K562 (cell line): ENCODE data around the gene OR51V1. TPM values are rescaled to one million over a fixed set of nuclear protein-coding genes. Genes with fewer than 3 reads are reported as not detected.

Source experiments
- AFF1 ChIP-seq, 2 experiments: fragments of 450-650 bp; IDR thresholded peaks; 2 replicates each; pipeline ENCODE4 v1.6.1; 2018; ENCODE audit warnings: mild to moderate bottlenecking in 2 of 2, low read depth in 1 of 2; ENCODE audit not compliant: partially characterized antibody in 2 of 2
- ATF7 ChIP-seq: fragments of 450-650 bp; IDR thresholded peaks from 2 replicates; pipeline ENCODE4 v1.7.1; 2014; ENCODE audit warnings: mild to moderate bottlenecking, moderate library complexity
- C11orf30 ChIP-seq: fragments of 450-650 bp; IDR thresholded peaks from 2 replicates; pipeline ENCODE4 v1.6.1; 2016; ENCODE audit warnings: low read depth, mild to moderate bottlenecking
- EWSR1 ChIP-seq: fragments of 450-650 bp; IDR thresholded peaks from 2 replicates; pipeline ENCODE4 v1.6.1; 2018; ENCODE audit warnings: borderline replicate concordance, mild to moderate bottlenecking, low read depth, moderate library complexity; ENCODE audit not compliant: partially characterized antibody
- JUN ChIP-seq, 2 experiments: sonication (generic) in 1 of 2; formaldehyde crosslinking in 1 of 2; IDR thresholded peaks; 2 replicates each; pipeline versions ENCODE4 v1.6.1 to v1.8.0; 2012 to 2022; ENCODE audit warnings: borderline replicate concordance in 2 of 2, mild to moderate bottlenecking in 2 of 2, improper control_type of control experiment in 1 of 2, low read depth in 1 of 2, low read length in 1 of 2, missing genetic modification reagents in 1 of 2
- NUFIP1 ChIP-seq: fragments of 450-650 bp; IDR thresholded peaks from 2 replicates; pipeline ENCODE4 v1.6.1; 2018; ENCODE audit not compliant: partially characterized antibody
- POLR2AphosphoS5 ChIP-seq: IDR thresholded peaks from 2 replicates; pipeline ENCODE4 v1.6.1; 2011; ENCODE audit warnings: mild to moderate bottlenecking, low read depth, low read length, moderate library complexity; ENCODE audit not compliant: control insufficient read depth, insufficient read depth
- POLR2G ChIP-seq: fragments of 200-400 bp; formaldehyde crosslinking; IDR thresholded peaks from 2 replicates; pipeline ENCODE4 v1.6.1; 2017; ENCODE audit warnings: low read depth, mild to moderate bottlenecking, antibody characterized with exemption, low read length, moderate library complexity
- RNF2 ChIP-seq: sonication (generic); IDR thresholded peaks from 2 replicates; pipeline ENCODE4 v1.6.1; 2016
- SIN3A ChIP-seq, 2 experiments: fragments of 150-350 bp in 1 of 2; IDR thresholded peaks; 2 replicates each; pipeline ENCODE4 v1.6.1; 2011 to 2016; ENCODE audit warnings: borderline replicate concordance in 2 of 2, low read depth in 2 of 2, low read length in 2 of 2, mild to moderate bottlenecking in 2 of 2, moderate library complexity in 2 of 2; ENCODE audit not compliant: control insufficient read depth in 1 of 2
- ZNF212 ChIP-seq: fragments of 450-650 bp; formaldehyde crosslinking; IDR thresholded peaks from 2 replicates; pipeline ENCODE4 v1.4.0; 2020; ENCODE audit warnings: mild to moderate bottlenecking
- ZNF316 ChIP-seq: fragments of 450-650 bp; IDR thresholded peaks from 2 replicates; pipeline ENCODE4 v1.6.1; 2016
- polyA plus RNA-seq, 8 experiments: library from polyadenylated mRNA; depleted of rRNA in 4 of 8; stranded (reverse) in 5 of 8; unstranded in 3 of 8; fragments of >200 nt; fragmentation: Nextera tagmentation in 2 of 8; fragmentation: Illumina TruSeq in 1 of 8; extraction: Ambion mirVana in 2 of 8; extraction: Trizol in 1 of 8; gene quantifications; 2 replicates each; pipeline versions ENCODE4 v1.2.1 to v1.2.3, GENCODE V29; 2011 to 2014; ENCODE audit warnings: inconsistent platforms in 1 of 8, missing spikeins in 1 of 8
- total RNA-seq, 7 experiments: library from RNA; depleted of rRNA in 6 of 7; stranded (reverse); fragments of >200 nt in 6 of 7; fragmentation: Illumina TruSeq in 2 of 7; extraction: Trizol in 2 of 7; gene quantifications; 2 replicates each; pipeline versions ENCODE4 v1.2.1 to v1.2.3, GENCODE V29; 2011 to 2021; ENCODE audit warnings: low replicate concordance in 1 of 7
- TF ChIP-seq, protein P1 (sequence below): fragments of 450-650 bp; formaldehyde crosslinking; IDR thresholded peaks from 2 replicates; pipeline ENCODE4 v1.4.0; 2022; ENCODE audit warnings: mild to moderate bottlenecking, moderate library complexity

The OR51V1 gene
- total and polyA plus RNA-seq, 9 of the 15 experiments (the other 6 are each of a cell fraction or from before 2014, with no cell fraction given), result not detected

GRCh38 chr11:5247472-5248192 lies 47.1 kb upstream of the OR51V1 start (continued):
- TF ChIP-seq ZNF316, result 0 out of 2 replicates have a peak, but pooled peaks have one; percentile 44
- TF ChIP-seq, protein P1, sequence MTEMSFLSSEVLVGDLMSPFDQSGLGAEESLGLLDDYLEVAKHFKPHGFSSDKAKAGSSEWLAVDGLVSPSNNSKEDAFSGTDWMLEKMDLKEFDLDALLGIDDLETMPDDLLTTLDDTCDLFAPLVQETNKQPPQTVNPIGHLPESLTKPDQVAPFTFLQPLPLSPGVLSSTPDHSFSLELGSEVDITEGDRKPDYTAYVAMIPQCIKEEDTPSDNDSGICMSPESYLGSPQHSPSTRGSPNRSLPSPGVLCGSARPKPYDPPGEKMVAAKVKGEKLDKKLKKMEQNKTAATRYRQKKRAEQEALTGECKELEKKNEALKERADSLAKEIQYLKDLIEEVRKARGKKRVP, result no peak; the same call in 1 of the 2 replicates
- peak in 1 of 2 experiments; percentile 40 for TF ChIP-seq AFF1 (IDR thresholded peaks at IDR 0.05; ENCODE audit: low read depth in 1 of 2, partially characterized antibody in 2 of 2)
- 0 out of 2 replicates have a peak, but pooled peaks have one; percentile 15 for TF ChIP-seq JUN (IDR thresholded peaks at IDR 0.05; ENCODE audit: borderline replicate concordance, low read depth, low read length)
- TF ChIP-seq JUN (CRISPR knock-in tag; IDR thresholded peaks at IDR 0.05; ENCODE audit: borderline replicate concordance), result no peak
- TF ChIP-seq RNF2, result no peak
- no peak for TF ChIP-seq NUFIP1
- no peak for TF ChIP-seq ZNF212 (CRISPR knock-in tag)
- 0 out of 2 replicates have a peak, but pooled peaks have one; percentile 9 for TF ChIP-seq POLR2G
- TF ChIP-seq C11orf30, result peak; percentile 54; the same call in 1 of the 2 replicates
- peak; percentile 30 for TF ChIP-seq EWSR1
- TF ChIP-seq POLR2AphosphoS5, result peak; percentile 32; the same call in 1 of the 2 replicates
- 0 out of 2 replicates have a peak, but pooled peaks have one; percentile 54 for TF ChIP-seq ATF7
- 0 out of 4 replicates have a peak, but pooled peaks of 1 of the 2 experiments have one; percentile 8 for TF ChIP-seq SIN3A (IDR thresholded peaks at IDR 0.05; ENCODE audit: borderline replicate concordance in 2 of 2, control insufficient read depth in 1 of 2, low read depth in 2 of 2, low read length in 2 of 2)
